ENCODE results near the gene NETO1.

- no peak for TF ChIP-seq POLR2A (IDR thresholded peaks at IDR 0.05)
- no peak for TF ChIP-seq CTCF (IDR thresholded peaks at IDR 0.05)
Measured at GRCh38 chr18:72826736-72827135, 41.1 kb downstream of the NETO1 start.
